Transverse colon (tissue), 4 donors: ENCODE measurements around the gene ACBD6.

Source experiments
- POLR2AphosphoS5 ChIP-seq, 3 donors: sonication (generic); formaldehyde crosslinking; IDR thresholded peaks; one replicate each; pipeline ENCODE4 v1.6.1; 2016; ENCODE audit warnings: antibody characterized with exemption in 3 of 3
- TF ChIP-seq, protein P1 (sequence below), 5 experiments: fragments of 200-600 bp in 3 of 5; fragments of 450-650 bp in 2 of 5; sonication (generic) in 3 of 5; IDR thresholded peaks; 1 replicate in 2 of 5; 2 replicates in 3 of 5; pipeline ENCODE4 v1.5.1; 2016 to 2017; ENCODE audit warnings: antibody characterized with exemption in 5 of 5, inconsistent platforms in 3 of 5, mild to moderate bottlenecking in 2 of 5, moderate library complexity in 1 of 5

DNA sequence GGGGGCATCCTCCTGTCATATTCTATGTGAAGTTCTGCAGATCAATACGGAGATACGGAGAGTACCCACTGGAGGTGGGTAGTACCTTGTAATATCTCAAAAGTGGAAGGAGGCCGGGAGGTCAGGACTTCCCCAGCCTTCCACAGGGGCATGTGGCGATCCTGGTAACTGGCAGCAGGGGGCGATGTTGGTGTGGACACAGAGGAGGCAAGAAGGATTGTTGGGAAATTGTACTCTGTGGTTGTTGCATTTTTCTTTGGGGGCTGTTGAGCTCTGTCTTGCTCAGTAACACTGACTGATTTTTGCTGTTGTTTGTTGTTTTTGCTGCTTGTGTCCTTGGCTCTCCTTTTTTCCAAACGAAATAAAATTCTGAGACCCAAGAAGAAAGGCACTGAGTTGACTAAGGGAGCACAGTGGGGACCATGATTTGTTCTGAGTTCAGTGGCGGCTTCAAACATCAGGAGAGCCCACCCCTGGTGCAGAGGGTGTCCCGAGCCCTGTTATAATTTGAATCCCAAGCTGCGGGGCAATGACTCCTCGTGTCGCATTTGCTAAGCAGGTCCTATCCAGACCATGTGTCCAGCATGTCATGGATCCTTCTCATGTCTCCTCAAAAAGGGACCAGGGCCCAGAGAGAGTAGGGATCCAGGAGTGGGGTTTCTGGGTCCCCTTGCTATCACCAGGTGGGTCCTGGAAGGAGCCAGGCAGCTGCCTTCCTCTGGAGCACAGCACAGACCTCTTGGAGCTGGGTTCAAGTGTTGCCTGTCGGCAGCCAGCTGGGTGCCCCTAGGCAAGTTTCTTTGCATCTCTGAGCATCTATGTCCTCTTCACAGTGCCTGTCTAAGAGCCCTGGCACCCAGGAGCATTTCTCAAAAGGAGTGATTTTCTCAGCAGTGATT, 249.5 kb downstream of the ACBD6 start:
- TF ChIP-seq POLR2AphosphoS5 (IDR thresholded peaks at IDR 0.05) = no peak
- TF ChIP-seq, protein P1, sequence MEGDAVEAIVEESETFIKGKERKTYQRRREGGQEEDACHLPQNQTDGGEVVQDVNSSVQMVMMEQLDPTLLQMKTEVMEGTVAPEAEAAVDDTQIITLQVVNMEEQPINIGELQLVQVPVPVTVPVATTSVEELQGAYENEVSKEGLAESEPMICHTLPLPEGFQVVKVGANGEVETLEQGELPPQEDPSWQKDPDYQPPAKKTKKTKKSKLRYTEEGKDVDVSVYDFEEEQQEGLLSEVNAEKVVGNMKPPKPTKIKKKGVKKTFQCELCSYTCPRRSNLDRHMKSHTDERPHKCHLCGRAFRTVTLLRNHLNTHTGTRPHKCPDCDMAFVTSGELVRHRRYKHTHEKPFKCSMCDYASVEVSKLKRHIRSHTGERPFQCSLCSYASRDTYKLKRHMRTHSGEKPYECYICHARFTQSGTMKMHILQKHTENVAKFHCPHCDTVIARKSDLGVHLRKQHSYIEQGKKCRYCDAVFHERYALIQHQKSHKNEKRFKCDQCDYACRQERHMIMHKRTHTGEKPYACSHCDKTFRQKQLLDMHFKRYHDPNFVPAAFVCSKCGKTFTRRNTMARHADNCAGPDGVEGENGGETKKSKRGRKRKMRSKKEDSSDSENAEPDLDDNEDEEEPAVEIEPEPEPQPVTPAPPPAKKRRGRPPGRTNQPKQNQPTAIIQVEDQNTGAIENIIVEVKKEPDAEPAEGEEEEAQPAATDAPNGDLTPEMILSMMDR (IDR thresholded peaks at IDR 0.05) = peak; percentile 76 to 95 (median 81)
